Measurements from ENCODE around the gene GLI2. TPM values are rescaled to one million over a fixed set of nuclear protein-coding genes. Genes with fewer than 3 reads are reported as not detected.

Gene GLI2
- total and polyA plus RNA-seq, 9 of the 15 experiments (the other 6 are each of a cell fraction or from before 2014, with no cell fraction given) = 0.24 TPM; not detected in 8

DNA sequence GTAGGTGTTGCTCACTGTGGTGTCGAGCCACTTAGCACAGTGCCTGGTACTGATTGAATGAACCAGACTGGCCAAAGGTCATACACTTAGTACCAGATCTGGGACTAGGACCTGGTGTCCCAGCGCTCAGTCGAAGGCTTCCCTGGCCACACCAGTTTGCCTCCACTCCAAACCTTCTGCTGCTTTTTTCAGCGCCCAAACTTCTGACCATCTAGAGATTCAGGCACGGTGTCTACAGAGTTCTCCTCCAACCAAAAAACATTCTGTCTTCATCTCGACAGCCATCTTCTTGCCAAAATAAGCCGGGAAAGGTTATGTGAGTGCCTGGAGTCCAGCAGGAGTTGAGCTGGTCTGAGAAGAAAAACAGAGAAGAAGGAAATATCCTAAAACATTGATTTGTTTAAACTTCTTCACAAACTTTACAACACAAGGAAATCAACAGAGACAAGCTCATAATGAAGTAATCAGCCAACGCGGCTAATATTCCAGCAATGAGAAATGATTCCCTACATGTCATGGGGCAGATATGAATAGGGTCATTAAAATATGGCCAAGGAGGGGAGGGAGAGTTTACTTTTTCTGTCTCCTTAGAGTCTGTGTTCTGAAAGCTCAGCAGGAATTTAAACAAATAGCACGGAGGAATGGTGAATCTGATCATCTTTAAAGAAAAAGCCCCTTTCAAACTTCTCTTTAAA lies 2.3 kb upstream of the GLI2 start:
- H4K20me1 ChIP-seq (replicated peaks; ENCODE audit: control insufficient read depth, insufficient read depth, low read length) = no peaks in the 10 kb centered on the region
- no peaks in the 10 kb centered on the region for H3K79me2 ChIP-seq (ENCODE audit: control insufficient read depth, insufficient read depth, low read length)
- FAIRE-seq (no peak), DNase-seq (ENCODE audit: extremely low read depth in 1 of 4, low spot score in 3 of 4) (no peak), ATAC-seq (no peak)
- ChIA-PET POLR2A (interaction anchor here (1.0 kb wide), 1 partner anchor 50 kb away, joined by 3 read pairs; no protein-coding TSS in a partner anchor), CTCF (ENCODE audit: low intra/inter-chr PET ratio) (no interaction called here)
- H3K36me3 ChIP-seq (ENCODE audit: control insufficient read depth, insufficient read depth, low read length) = no peaks in the 10 kb centered on the region
- in situ Hi-C loops (cut with MboI) (no loop called here), intact Hi-C loops (cut with micrococcal nuclease) (no loop called here)
- no peak overlapping the region for H3K9ac ChIP-seq (ENCODE audit: insufficient read depth in 1 of 2, low read depth in 2 of 2, low read length in 2 of 2)
- H3K27me3 ChIP-seq (ENCODE audit: control insufficient read depth in 2 of 2, insufficient read depth in 2 of 2, low read length in 2 of 2) = peaks cover 28 to 52% of the 10 kb centered on the region in 2 experiments
- H2AFZ ChIP-seq (ENCODE audit: low read depth, low read length) = no peak overlapping the region
- H3K9me3 ChIP-seq (replicated peaks; ENCODE audit: control insufficient read depth, insufficient read depth, low read depth, low read length) = no peaks in the 10 kb centered on the region
- no peak overlapping the region for H3K4me2 ChIP-seq (ENCODE audit: insufficient read depth, low read length)
- H3K9me1 ChIP-seq (ENCODE audit: control insufficient read depth, insufficient read depth, low read length) = no peaks in the 10 kb centered on the region
- H3K4me1 ChIP-seq (replicated peaks in 1 of 2; ENCODE audit: control insufficient read depth in 2 of 2, insufficient read depth in 2 of 2, low read length in 2 of 2) = peaks cover 0 to 11% of the 10 kb centered on the region in 2 experiments; a peak in 2 of 5 replicates
- no peak overlapping the region for H3K4me3 ChIP-seq
- TF ChIP-seq ZNF644 (tag; IDR thresholded peaks at IDR 0.05; ENCODE audit: low read depth) = no peak
- TF ChIP-seq MCM3 (IDR thresholded peaks at IDR 0.05) = no peak
- no peak for TF ChIP-seq TEAD1 (CRISPR knock-in tag; IDR thresholded peaks at IDR 0.05)
- TF ChIP-seq CHD2 (IDR thresholded peaks at IDR 0.05; ENCODE audit: low read depth, low read length) = no peak
- H3K27ac ChIP-seq (ENCODE audit: extremely low read depth, low read depth, low read length) = no peak overlapping the region
- 3% methylated on average over 9 of the region's 10 CpGs for WGBS (ENCODE audit: insufficient coverage, low coverage, missing lambda C conversion rate)
- no TSS peak for BruUV-seq (replicated peaks)

DNA sequence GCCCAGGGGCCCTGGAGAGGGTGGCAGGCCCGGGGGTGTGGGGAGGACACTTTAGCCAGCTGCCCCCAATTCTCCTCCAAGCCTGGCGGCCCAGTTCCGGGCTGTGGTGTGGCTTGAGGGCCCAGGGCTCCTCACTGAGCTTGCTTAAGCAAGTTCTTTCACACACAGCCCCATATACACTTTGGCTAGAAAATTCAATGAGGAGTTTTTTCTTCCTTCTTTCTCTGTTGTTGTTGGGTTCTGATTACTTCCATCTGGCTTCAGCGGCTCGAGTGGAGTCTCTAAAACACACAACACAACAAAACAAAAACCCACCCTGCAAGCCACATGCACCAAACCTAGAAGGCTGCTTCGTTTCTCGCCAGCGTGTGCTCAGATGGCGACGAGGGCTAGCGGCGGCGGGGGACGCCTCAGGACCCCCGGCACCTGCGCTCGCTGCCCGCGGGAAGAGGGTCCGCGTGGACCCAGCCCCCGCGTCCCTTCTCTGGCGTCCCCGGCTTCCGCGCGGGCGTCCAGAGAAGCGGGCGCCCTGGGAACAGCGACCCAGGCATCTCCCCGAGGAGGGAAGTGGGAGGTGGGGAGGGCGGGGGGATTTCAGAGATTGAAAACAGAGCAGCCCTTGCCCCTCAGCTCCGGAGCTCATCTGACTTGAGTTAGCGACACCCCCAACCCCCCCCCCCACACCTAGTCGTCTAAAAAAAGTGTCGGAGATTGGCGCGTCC lies 577 bp upstream of the GLI2 start:
- no peaks in the 10 kb centered on the region; the same call in 1 of the 2 replicates for H4K20me1 ChIP-seq (replicated peaks; ENCODE audit: control insufficient read depth, insufficient read depth, low read length)
- intact Hi-C loops (cut with micrococcal nuclease) = no loop called here
- ATAC-seq = no peak
- BruUV-seq (replicated peaks) = no TSS peak
- in situ Hi-C loops (cut with MboI) = no loop called here
- H3K36me3 ChIP-seq (ENCODE audit: control insufficient read depth, insufficient read depth, low read length) = no peaks in the 10 kb centered on the region
- H3K79me2 ChIP-seq (ENCODE audit: control insufficient read depth, insufficient read depth, low read length) = no peaks in the 10 kb centered on the region
- no peak overlapping the region for H3K4me2 ChIP-seq (ENCODE audit: insufficient read depth, low read length)
- ChIA-PET CTCF (ENCODE audit: low intra/inter-chr PET ratio) (no interaction called here), POLR2A (no interaction called here)
- no peak overlapping the region for H2AFZ ChIP-seq (ENCODE audit: low read depth, low read length)
- H3K27me3 ChIP-seq (ENCODE audit: control insufficient read depth in 2 of 2, insufficient read depth in 2 of 2, low read length in 2 of 2) = peaks cover 44 to 66% of the 10 kb centered on the region in 2 experiments
- H3K4me1 ChIP-seq (replicated peaks in 1 of 2; ENCODE audit: control insufficient read depth in 2 of 2, insufficient read depth in 2 of 2, low read length in 2 of 2) = peaks cover 0 to 11% of the 10 kb centered on the region in 2 experiments; a peak in 2 of 5 replicates
- no peak for DNase-seq (ENCODE audit: extremely low read depth in 1 of 4, low spot score in 3 of 4)
- TF ChIP-seq, protein P1, sequence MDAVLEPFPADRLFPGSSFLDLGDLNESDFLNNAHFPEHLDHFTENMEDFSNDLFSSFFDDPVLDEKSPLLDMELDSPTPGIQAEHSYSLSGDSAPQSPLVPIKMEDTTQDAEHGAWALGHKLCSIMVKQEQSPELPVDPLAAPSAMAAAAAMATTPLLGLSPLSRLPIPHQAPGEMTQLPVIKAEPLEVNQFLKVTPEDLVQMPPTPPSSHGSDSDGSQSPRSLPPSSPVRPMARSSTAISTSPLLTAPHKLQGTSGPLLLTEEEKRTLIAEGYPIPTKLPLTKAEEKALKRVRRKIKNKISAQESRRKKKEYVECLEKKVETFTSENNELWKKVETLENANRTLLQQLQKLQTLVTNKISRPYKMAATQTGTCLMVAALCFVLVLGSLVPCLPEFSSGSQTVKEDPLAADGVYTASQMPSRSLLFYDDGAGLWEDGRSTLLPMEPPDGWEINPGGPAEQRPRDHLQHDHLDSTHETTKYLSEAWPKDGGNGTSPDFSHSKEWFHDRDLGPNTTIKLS (IDR thresholded peaks at IDR 0.05; ENCODE audit: borderline replicate concordance, low read depth) = no peak
- TF ChIP-seq GABPB1 (CRISPR knock-in tag; IDR thresholded peaks at IDR 0.05) (no peak), ZZZ3 (IDR thresholded peaks at IDR 0.05) (no peak)
- FAIRE-seq = no peak
- no peak overlapping the region for H3K4me3 ChIP-seq
- H3K9me1 ChIP-seq (ENCODE audit: control insufficient read depth, insufficient read depth, low read length) = no peaks in the 10 kb centered on the region
- 23% methylated on average over 20 of the region's 40 CpGs for WGBS (ENCODE audit: insufficient coverage, low coverage, missing lambda C conversion rate)
- no peak overlapping the region for H3K27ac ChIP-seq (ENCODE audit: extremely low read depth, low read depth, low read length)
- H3K9ac ChIP-seq (ENCODE audit: insufficient read depth in 1 of 2, low read depth in 2 of 2, low read length in 2 of 2) = no peak overlapping the region
- H3K9me3 ChIP-seq (replicated peaks; ENCODE audit: control insufficient read depth, insufficient read depth, low read depth, low read length) = no peaks in the 10 kb centered on the region

Measured in K562 (cell line).